ENCODE measurements around the gene MMP23B. TPM values are rescaled to one million over a fixed set of nuclear protein-coding genes. Genes with fewer than 3 reads are reported as not detected.

The MMP23B gene
- total RNA-seq, 1 experiment from 2014 or later, result not detected

DNA sequence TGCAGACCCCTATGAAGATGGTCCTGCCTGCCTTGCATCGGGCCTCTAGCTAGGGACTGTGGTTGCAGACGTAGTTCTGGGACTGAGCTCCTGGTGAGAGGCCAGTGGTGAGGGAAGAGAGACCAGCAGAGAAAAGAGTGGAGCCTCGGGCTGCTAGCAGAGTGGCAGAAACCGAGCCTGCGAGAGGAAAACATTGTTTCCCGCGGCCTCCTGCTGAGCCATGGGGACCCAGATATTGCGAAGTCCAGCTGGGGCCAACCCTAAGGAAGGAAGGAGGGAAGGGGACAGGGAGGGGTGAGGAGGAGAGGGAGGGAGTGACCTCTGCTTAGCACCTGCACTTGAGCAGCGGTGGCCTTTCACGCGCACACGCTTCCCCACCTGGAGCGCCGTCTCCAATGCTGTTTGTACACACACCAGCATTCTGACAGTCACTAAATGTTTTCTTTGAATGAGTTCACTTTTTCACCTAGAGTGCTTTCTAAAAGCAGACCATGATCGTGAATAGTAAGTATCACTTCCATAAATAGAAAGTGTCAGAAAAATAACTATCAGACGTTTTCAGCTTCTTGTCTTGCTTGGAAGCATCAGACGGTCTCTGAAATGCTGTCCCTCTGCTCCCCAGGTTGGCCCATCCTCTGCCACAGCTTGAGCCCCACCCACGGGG lies 29.5 kb upstream of the MMP23B start:
- no peak for DNase-seq (ENCODE audit: low spot score)

DNA sequence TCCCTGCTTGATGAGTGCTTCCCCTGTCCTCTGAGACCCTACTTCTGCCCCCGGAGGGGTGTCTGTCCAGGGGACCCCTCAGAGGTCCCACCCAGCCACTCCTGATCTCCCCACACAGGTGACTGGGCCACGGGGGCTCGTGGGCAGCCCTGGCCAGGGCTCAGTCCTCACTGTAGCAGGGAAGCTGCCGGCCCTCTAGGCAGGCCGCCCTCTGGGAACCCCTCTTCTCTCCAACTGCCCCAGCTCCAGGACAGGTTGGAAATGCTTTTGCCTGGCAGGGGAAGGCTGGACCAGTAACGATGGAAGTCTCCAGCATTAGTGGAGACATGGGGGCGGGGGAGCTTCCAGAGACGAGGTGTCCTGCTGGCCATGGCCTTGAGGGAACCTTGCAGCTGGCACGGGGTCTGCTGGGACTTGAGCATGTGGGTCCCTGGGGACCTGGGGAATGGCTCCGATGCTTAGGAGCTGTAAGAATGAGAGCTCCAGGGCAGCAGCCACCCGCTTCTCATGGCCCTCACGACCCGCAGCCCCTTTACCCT lies 28.9 kb upstream of the MMP23B start:
- no peak for DNase-seq (ENCODE audit: low spot score)

DNA sequence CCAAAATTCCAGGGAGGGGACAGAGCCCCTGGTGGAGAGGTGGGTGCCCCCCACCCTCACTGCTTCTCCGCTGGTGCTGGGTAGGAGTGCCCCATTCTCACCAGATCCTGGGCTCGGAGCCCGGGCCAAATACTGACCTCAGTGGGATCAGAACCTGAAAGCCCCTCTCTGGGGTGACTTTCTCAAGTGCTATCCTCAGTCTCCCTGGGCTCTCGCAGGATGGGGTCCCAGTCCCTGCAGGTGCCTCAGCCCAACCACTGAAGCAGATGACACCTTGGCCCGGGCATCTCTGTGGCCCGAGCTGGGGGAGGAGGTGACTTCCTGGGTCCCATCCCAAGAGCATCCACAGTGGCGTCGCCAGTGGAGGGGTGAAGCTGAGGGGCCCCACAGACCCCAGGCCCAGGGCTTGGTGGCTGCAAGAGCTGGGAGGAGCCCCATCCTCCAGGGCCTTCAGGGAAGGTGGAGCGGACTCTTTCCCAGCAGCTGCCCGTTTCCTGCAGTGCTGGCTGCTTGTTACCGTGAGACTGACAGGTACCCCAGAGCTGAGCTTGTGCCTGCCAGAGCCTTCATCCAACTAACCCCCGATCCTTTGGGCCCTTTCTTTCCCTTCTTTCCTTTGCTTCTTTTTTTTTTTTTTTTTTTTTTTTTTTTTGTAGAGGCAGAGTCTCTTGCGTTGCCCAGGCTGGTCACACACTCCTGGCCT lies 28.2 kb upstream of the MMP23B start:
- no peak for DNase-seq (ENCODE audit: low spot score)

DNA sequence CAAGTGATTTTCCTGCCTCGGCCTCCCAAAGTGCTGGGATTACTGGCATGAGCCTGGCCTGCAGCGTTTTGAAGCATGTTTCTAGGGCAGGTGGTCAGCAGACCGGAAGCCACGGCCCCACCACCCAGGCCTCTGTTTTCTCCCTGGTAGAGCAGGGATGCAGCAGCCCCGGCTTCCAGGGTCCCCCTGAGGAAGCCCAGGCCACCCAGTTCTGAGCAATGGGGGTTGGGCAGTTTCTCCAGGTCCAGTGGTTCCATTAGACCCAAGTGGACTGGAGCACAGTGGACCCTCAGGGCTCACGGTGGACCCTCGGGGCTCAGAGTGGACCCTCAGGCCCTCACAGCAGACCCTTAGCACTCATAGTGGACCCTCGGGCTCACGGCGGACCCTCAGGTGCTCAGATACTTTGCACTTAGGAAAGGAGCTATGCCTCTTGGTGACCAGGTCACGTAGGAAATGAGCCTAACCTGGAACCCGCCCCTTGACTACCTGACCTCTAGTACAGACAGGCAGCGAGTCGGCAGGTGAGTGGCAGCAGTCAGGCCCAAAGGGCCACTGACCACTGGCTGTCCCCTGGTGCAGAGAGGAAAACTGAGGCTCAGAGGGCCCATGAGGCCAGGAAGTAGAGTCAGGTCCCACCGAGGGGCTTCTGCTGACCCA lies 27.5 kb upstream of the MMP23B start:
- DNase-seq (ENCODE audit: low spot score), result no peak

DNA sequence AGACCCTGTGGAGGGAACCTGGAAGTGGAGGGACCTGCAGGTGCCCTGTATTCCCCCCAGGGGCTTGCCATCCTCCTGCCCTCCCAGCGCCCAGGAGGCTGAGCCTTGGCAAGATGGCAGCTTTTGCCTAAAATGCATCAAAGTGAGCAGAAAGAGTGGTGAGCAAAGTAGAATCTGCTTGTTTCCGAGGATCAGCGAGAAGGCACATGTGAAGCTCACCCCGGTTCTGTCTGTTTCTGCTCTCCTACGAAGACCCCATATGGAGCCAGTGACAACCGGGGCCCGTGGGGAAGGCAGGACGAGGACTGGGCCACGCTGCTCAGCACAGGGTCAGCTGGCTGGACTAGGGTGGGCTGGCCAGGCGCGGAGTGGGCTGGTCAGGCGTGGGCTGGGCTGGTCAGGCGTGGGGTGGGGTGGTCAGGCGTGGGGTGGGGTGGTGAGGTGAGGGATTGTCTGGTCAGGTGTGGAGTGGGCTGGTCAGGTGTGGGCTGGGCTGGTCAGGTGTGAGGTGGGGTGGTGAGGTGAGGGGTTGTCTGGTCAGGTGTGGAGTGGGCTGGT lies 26.9 kb upstream of the MMP23B start:
- no peak for DNase-seq (ENCODE audit: low spot score)

DNA sequence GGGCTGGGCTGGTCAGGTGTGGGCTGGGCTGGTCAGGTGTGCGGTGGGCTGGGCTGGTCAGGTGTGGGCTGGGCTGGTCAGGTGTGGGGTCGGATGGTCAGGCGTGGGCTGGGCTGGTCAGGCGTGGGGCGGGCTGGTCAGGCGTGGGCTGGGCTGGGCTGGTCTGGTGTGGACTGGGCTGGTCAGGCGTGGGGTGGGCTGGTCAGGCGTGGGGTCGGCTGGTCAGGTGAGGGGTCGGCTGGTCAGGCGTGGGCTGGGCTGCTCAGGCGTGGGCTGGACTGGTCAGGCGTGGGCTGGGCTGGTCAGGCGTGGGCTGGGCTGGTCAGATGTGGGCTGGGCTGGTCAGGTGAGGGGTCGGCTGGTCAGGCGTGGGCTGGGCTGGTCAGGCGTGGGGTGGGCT lies 26.2 kb upstream of the MMP23B start:
- DNase-seq (ENCODE audit: low spot score), result no peak

DNA sequence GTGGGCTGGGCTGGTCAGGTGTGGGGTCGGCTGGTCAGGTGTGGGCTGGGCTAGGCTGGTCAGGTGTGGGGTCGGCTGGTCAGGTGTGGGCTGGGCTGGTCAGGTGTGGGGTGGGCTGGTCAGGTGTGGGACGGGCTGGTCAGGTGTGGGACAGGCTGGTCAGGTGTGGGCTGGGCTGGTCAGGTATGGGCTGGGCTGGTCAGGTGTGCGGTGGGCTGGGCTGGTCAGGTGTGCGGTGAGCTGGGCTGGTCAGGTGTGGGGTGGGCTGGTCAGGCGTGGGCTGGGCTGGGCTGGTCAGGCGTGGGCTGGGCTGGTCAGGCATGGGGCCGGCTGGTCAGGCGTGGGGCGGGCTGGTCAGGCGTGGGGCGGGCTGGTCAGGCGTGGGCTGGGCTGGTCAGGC lies 25.7 kb upstream of the MMP23B start:
- no peak for DNase-seq (ENCODE audit: low spot score)

DNA sequence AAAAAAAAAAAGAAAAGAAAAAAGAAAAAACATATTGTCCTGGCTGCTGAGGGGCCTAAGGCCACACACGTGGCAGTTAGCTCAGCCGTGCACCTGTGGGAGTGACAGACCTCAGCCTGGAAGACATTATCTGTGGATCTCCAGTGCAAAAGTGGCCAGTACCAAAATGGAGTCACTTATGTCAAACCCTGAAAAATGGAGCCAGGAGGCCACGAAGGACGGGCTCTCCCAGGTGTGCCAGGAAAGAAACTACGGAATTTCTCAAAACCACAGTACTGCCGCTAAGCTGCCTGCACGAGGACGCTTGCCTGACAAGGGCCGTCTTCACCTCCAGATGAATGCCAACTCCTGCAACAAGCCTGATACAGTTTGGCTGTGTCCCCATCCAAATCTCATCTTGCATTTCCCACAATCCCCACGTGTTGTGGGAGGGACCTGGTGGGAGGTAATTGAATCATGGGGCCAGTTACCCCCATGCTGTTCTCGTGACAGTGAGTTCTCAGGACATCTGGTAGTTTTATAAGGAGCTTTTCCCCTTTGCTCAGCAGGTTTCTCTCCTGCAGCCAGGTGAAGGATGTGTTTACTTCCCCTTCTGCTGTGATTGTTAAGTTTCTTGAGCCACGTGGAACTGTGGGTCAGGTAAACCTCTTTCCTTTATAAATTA lies 22.0 kb upstream of the MMP23B start:
- no peak for DNase-seq (ENCODE audit: low spot score)

DNA sequence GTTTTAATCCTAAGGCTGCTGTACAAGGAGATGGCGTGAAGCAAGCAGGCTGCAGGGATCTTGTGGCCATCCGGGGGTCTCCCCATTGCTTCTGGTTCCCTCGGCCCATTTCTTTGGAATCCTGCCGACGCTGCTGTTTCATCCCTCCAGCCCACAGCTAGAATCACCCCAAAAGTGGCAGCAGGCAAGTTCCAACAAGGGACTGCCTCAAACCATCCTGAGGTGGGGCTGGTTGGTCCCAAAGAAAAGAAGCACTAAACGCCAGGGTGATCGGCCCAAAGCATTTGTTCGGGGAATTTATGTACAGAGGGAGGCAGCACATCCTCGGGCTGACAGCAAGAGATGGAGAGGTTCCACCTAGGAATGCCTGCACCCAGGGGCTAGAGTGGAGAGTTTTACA lies 21.2 kb upstream of the MMP23B start:
- no peak for DNase-seq (ENCODE audit: low spot score)

DNA sequence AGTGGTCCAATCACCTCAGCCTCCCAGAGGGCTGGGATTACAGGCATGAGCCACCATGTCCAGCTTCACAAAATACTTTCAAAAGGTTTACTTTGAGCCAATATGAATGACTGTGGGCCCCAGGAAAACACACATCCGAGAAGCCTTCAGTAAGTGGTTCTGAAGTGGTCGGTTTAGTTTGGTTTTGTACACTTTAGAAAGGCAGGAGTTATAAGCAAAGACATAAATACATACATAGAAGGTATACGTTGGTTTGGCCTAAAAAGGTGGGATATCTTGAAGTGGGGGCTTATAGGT lies 19.9 kb upstream of the MMP23B start:
- no peak for DNase-seq (ENCODE audit: low spot score)

DNA sequence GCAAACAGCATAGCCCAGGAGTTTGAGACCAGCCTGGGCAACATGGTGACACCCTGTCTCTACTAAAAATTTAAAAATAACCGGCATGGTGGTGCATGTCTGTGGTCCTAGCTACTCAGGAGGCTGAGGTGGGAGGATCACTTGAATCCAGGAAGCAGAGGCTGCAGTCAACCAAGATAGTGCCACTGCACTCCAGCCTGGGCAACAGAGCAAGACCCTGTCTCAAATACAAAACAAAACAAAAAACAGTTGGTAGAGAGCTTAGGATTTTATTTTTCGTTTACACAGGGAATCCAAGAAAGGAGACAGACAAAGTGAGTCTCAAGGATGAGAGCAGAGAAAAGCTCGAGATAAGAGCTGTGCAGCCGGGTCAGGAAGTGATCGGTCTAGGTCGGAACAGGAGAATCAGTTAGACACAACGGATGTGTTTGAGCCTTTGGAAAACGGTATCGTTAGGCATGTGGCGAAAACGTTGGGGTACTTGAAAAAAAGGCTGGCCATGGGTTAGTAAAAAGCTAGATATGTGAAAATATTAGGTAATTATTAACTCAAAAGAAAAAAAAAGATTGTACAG lies 18.4 kb upstream of the MMP23B start:
- DNase-seq (ENCODE audit: low spot score), result no peak

DNA sequence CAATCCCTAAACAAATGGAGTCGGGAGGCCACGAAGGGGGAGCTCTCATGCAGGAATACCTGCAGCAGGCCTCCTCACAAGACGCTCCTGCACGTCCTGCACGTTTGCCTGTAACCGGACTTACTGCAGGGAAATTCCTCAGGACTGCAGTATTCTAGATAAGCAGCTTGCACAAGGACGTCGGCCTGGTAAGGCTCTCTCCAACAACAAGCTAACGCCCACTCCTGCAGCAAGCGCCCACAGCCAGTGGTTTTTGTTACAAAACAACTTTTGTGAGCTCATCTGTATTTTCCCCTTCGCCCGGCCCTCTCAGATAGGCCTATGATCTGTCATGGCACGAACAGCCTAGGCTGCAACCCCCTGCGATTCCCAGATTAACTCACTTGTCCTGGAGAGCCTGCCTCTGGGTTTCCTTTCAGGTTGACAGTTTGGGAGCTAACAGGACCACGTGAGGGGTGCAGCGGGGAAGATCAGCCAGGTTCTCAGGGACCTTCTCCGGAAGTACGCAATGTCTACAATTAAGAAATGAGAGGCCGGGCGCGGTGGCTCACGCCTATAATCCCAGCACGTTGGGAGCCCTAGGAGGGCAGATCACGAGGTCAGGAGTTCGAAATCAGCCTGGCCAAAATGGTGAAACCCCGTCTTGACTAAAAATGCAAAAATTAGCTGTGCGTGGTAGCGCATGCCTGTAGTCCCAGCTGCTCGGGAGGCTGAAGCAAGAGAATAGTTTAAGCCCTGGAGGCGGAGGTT lies 17.6 kb upstream of the MMP23B start:
- DNase-seq (ENCODE audit: low spot score), result no peak

DNA sequence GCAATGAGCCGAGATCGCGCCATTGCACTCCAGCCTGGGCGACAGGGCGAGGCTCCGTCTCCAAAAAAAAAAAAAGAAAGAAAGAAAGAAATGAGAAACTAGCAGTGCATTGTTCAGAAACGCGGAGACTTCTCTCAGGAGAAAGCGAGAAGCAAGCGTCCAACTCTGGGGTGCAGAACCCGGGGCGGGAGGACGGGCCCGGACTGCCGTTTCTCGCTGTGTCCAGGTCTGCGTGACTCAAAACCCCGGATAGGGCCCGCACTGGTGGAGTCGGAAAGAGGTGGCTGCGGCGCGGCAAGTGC lies 17.1 kb upstream of the MMP23B start:
- DNase-seq (ENCODE audit: low spot score), result no peak

DNA sequence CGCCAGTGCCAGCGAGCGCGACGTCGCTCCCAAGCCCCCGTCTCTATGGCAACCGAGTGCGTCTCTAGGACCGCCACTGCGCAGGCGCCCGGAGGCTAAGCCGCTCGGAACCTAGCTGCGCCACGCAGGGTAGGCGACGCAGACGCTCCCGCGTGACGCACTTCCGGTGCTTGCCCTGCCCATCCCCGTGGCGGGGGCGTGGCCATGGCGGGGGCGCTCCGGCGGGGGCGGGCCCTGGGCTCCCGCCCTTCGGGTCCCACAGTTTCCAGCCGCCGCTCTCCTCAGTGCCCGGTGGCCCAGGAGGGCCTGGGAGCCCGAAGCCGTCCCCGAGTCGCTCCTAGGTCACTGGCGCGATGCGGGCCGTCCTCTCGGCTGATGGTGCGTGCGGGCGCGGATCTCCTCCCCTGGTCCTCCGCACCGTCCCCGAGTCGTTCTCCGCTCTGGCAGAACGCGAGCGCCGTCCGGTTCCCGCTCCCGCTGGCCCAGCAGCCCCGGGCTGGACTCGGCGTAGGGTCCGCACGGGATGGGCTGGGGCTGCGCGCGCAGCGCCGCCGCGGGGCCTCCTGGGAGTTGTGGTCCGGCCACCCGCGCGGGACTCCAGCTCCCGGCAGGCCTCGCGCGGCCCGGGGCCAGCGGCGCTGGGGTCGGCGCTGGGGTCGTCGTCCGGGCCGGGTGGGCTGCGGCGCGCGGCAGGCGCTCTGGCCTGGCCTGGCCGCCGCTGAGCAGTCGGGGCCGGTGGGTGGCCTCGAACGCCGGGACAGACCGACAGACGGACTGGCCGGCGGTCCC lies 16.5 kb upstream of the MMP23B start, which contains the start of gene MIB2:
MIB2 (plus strand) TSS at position 245 of the 789 bp plus-strand sequence. CDS start 7,953 bp downstream, outside the sequence.
- peak; percentile 81 for DNase-seq (ENCODE audit: low spot score)

DNA sequence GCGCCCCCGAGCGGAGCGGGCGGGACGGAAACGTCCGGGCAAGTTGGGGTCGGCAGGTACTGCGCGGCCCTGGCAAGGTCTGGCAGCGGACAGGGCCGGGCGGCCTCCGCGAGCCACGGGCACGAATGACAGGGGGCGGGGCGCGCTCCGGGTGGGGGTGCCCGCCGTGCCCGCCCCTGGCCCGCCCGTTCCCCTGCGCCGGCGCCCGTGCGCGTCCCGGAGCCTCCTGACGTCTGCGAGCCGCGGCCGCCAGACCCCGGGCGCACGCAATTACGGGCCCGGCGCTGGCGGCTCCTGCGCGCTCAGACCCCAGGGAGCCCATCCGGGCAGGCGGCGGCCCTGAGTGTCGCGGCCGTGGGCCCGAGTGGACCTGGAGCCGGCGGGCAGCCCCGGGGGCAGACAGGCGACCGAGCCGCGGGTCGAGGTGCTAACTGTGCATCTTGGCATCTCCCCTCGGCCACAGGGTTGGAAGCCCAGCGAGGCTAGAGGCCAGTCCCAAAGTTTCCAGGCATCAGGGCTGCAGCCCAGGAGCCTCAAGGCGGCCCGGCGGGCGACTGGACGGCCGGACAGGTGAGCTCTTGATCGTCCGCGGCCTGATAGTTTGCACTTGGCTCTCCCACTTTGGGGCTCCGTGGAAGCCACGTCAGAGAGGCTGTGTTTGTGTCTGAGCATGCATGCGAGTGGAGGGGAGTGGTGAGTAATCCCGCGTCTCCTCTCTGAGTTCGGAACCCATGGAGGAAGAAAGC lies 15.8 kb upstream of the MMP23B start:
- DNase-seq (ENCODE audit: low spot score), result no peak

DNA sequence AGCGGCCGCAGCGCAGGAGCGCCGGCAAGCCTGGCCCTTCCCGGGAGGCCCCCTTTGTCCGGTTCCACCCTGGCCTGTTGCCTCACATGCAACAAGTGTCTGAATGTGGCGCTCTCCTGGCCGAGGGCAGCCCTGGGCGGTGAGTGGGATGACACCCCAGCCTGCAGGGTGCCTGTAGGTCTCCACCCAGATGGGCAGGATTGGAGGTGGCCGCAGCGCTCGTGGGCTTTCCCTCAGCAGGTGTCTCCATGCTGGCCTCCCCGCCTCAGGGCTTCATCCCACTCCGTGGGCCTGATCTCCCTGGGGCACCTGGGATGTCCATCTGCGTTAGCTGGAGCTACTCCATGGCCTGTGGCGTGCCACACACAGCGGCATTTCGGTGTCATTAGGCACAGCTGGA lies 15.1 kb upstream of the MMP23B start:
- no peak for DNase-seq (ENCODE audit: low spot score)

DNA sequence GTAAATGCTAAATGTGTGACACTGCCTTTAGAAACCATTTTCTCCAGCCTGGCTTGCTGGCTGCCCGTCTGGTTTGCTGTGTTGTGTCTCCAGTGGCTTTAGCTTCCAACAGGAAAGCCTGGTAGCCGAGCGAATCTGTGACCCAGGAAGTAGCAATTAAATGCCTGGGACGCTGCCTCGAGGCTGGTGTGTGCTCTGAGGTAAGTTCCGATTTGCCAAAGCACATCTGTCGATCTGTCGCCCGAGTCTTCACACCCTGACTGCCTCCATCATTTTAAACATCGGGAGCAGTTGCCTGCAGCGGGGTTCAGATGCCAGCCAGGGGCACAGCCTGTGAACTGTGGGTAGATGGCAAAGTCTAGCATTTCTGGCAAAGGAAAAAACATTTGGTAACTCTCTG lies 14.5 kb upstream of the MMP23B start:
- DNase-seq (ENCODE audit: low spot score), result no peak

DNA sequence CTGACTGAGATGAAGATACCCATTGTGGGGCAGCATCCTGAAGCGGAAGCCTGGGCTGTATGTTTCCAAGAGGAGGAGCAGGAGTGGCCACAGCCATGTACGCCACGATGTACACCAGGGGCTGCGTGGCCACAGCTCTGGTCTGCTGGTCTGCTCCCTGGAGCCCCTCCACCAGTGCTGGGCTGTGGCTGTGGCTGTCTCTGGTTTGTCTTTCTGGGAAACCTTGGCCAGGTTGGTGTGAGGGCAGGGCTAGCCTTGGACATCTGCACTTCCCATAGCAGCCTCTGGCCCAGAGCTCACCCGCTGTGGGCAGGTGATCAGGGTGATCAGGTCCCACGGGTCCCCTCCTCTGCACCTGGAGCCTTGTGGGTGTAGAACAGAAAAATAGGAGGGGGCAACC lies 14.0 kb upstream of the MMP23B start:
- no peak for DNase-seq (ENCODE audit: low spot score)

DNA sequence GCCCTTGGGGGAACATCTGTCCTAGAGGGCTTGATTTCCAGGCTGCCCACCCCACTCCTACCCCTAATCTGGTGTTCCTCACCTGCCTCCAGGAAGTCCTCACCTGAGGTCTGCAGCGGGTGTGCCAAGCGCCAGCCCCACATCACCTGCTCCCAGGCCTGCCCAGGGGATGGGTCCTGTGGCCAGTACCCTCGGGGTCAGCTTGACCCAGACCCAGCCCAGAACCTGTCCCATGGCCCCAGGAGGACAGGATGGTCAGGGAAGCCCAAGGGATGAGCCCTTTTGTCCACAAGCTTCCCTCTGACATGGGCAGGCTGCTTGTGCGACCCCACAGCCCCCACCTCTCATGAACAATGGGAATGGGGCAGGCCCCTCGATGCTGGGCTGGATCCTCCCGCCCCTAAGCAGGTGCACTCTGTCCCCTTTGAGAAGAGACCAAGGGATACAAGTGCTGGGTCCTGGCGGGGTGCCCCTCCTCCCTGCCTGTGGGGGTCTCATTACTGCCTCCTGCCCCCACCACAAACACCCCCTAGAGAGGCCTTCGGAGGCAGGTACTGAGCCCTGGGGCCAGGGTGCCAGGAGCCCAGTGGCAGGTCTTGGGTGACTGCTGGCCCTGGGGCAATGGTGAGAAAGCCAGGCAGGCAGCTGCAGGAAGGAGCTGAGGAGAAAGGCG lies 13.4 kb upstream of the MMP23B start:
- DNase-seq (ENCODE audit: low spot score), result no peak
